Measurements from ENCODE around the gene CDC42SE2.

- TF ChIP-seq TAF1 (IDR thresholded peaks at IDR 0.05; ENCODE audit: low read depth) (no peak), MAX (IDR thresholded peaks at IDR 0.05) (no peak), FOXM1 (IDR thresholded peaks at IDR 0.05; ENCODE audit: borderline replicate concordance, low read depth) (no peak), CEBPB (IDR thresholded peaks at IDR 0.05) (no peak), YY1 (IDR thresholded peaks at IDR 0.05; ENCODE audit: low read depth) (no peak)
Observed at GRCh38 chr5:131296213-131296672, 32.4 kb downstream of the CDC42SE2 start.
